Brain microvascular endothelial cell (primary cell): Measurements from ENCODE around the gene MIGA1.
"Not testable (repeated sequence)": the region's sequence is repeated elsewhere in the genome, so short reads cannot be mapped to it uniquely, and the experiment has no call there.

Source experiments
- DNase-seq: peaks from one replicate; pipeline ENCODE4 v3.0.0-alpha.2; 2020
- H3K27ac ChIP-seq: fragments of 250-450 bp; sonication (Bioruptor Pico); 2 replicates; pipeline ENCODE4 v1.5.1; 2020; ENCODE audit warnings: mild to moderate bottlenecking, moderate library complexity
- H3K27me3 ChIP-seq: fragments of 250-450 bp; sonication (Bioruptor Pico); replicated peaks from 2 replicates; pipeline ENCODE4 v1.5.1; 2020; ENCODE audit warnings: mild to moderate bottlenecking
- H3K36me3 ChIP-seq: fragments of 250-450 bp; sonication (Bioruptor Pico); replicated peaks from 2 replicates; pipeline ENCODE4 v1.5.1; 2020; ENCODE audit warnings: mild to moderate bottlenecking
- H3K4me3 ChIP-seq: 2 replicates; pipeline ENCODE4 v1.5.1; 2011; ENCODE audit warnings: low read depth, mild to moderate bottlenecking, control low read depth, low read length, moderate library complexity
- CTCF ChIP-seq: IDR thresholded peaks from 2 replicates; pipeline ENCODE4 v1.5.1; 2011; ENCODE audit warnings: low read depth, mild to moderate bottlenecking, moderate library complexity, low read length, control low read depth, inconsistent platforms; ENCODE audit errors: missing control alignments
- in situ Hi-C: cut with HindIII; loops from 2 replicates; pipeline ENCODE4 v1.10.0; 2017; ENCODE audit warnings: low sequenced_read_pairs, low pct_ligation_motif_present

MIGA1 gene

GRCh38 chr1:77817368-77818209 lies 38.1 kb downstream of the MIGA1 start:
- TF ChIP-seq CTCF, result no peak
- no peak for DNase-seq
- Histone ChIP-seq H3K4me3 (no peak overlapping the region), H3K27me3 (no peaks in the 10 kb centered on the region), H3K36me3 (peaks cover 22% of the 10 kb centered on the region), H3K27ac (no peak overlapping the region)
- in situ Hi-C loops, result no loop called here

GRCh38 chr1:77820121-77820520 lies 40.7 kb downstream of the MIGA1 start:
- Histone ChIP-seq H3K4me3 (no peak overlapping the region), H3K36me3 (peaks cover 8% of the 10 kb centered on the region), H3K27ac (no peak overlapping the region), H3K27me3 (no peaks in the 10 kb centered on the region)
- in situ Hi-C loops, result no loop called here
- no peak for DNase-seq
- no peak for TF ChIP-seq CTCF

- TF ChIP-seq CTCF, result no peak
- H3K27ac ChIP-seq, result peak overlapping the region; percentile 45
- in situ Hi-C loops, result no loop called here
- no peaks in the 10 kb centered on the region for H3K36me3 ChIP-seq
- no peak overlapping the region for H3K4me3 ChIP-seq
- no peaks in the 10 kb centered on the region for H3K27me3 ChIP-seq
- DNase-seq, result peak; percentile 51
These were observed 44.6 kb downstream of the MIGA1 start for GRCh38 chr1:77824079-77824478.

GRCh38 chr1:77824694-77825093 lies 45.2 kb downstream of the MIGA1 start:
- DNase-seq, result no peak
- Histone ChIP-seq H3K27me3 (no peaks in the 10 kb centered on the region), H3K36me3 (no peaks in the 10 kb centered on the region), H3K4me3 (no peak overlapping the region), H3K27ac (no peak overlapping the region)
- in situ Hi-C loops, result no loop called here
- TF ChIP-seq CTCF, result no peak

GRCh38 chr1:77825131-77825709 lies 45.8 kb downstream of the MIGA1 start:
- TF ChIP-seq CTCF, result peak; percentile 43
- H3K36me3 ChIP-seq, result no peaks in the 10 kb centered on the region
- H3K27me3 ChIP-seq, result no peaks in the 10 kb centered on the region
- in situ Hi-C loops, result no loop called here
- DNase-seq, result peak; percentile 71
- H3K4me3 ChIP-seq, result no peak overlapping the region
- H3K27ac ChIP-seq, result no peak overlapping the region

- in situ Hi-C loops, H3K27me3 ChIP-seq, H3K36me3 ChIP-seq, H3K27ac ChIP-seq, DNase-seq, H3K4me3 ChIP-seq: not testable (repeated sequence)
These were observed 47.4 kb downstream of the MIGA1 start for GRCh38 chr1:77826851-77827250.
